Activated CD4-positive, alpha-beta T cell treated with anti-CD3 and anti-CD28 coated beads for 36 hours (primary cell): ENCODE results near the gene LYG1. TPM values are rescaled to one million over a fixed set of nuclear protein-coding genes. Genes with fewer than 3 reads are reported as not detected.
A peak's percentile ranks its signal among the peaks of the same experiment; 100 is the strongest.
"Not testable (repeated sequence)": the region's sequence is repeated elsewhere in the genome, so short reads cannot be mapped to it uniquely, and the experiment has no call there.

Source experiments
- ATAC-seq: fragments of 200-7000 bp; cut with Tn5 transposase; one replicate; pipeline ENCODE4 v1.10.0; 2021; ENCODE audit warnings: mild to moderate bottlenecking, moderate library complexity
- CTCF ChIA-PET: fragments of 350-600 bp; sonication (Branson Sonifier 250); formaldehyde crosslinking; loops from one replicate; lab custom pipeline; 2021; ENCODE audit warnings: antibody characterized with exemption; lab: Charles Lee
- POLR2A ChIA-PET: fragments of 350-600 bp; sonication (Branson Sonifier 250); formaldehyde crosslinking; loops from one replicate; lab custom pipeline; 2021; ENCODE audit warnings: antibody characterized with exemption, inconsistent platforms; lab: Charles Lee
- DNase-seq: peaks from one replicate; pipeline ENCODE4 v3.0.0-alpha.2; 2020
- H3K27ac Mint-ChIP-seq: one replicate; pipeline ENCODE4 v1.8.0; 2021; ENCODE audit warnings: mixed read lengths
- H3K27me3 Mint-ChIP-seq: one replicate; pipeline ENCODE4 v1.8.0; 2021; ENCODE audit warnings: mixed read lengths
- H3K36me3 Mint-ChIP-seq: one replicate; pipeline ENCODE4 v1.8.0; 2021; ENCODE audit warnings: low read depth, mixed read lengths
- H3K4me1 Mint-ChIP-seq: one replicate; pipeline ENCODE4 v1.8.0; 2021; ENCODE audit warnings: mixed read lengths
- H3K4me3 Mint-ChIP-seq: one replicate; pipeline ENCODE4 v1.8.0; 2021; ENCODE audit warnings: mild to moderate bottlenecking, moderate library complexity, mixed read lengths
- H3K9me3 Mint-ChIP-seq: one replicate; pipeline ENCODE4 v1.8.0; 2021; ENCODE audit warnings: low read depth, mixed read lengths
- intact Hi-C, 2 experiments: fragments of 100-400 bp; cut with DNase I in 1 of 2; cut with micrococcal nuclease in 1 of 2; formaldehyde crosslinking; loops; one replicate each; pipeline versions ENCODE4 v1.14.2 to v1.15.1; 2022 to 2024; cut with DNase I, micrococcal nuclease
- total RNA-seq, 2 experiments: library from RNA; stranded (reverse); gene quantifications; one replicate each; pipeline ENCODE4 v1.2.3, GENCODE V29; 2021

LYG1 gene
- total RNA-seq, 2 experiments from 2014 or later, result 0.66 to 0.86 TPM

- DNase-seq (peak; percentile 99), ATAC-seq (peak; percentile 86)
- intact Hi-C loops, result loop anchor here (1.0 to 10.0 kb wide), 16 partner anchors 41 to 1689 kb away; partner anchors contain the start of genes C2orf15 (in 2 of the 2), COA5 (in 2 of the 2), MITD1 (in 2 of the 2) and MRPL30 (in 2 of the 2)
- Mint-ChIP-seq H3K27ac (no peak within 1 kb of the TSS), H3K36me3 (peaks cover 18% of the 10 kb centered on the region), H3K9me3 (no peaks in the 10 kb centered on the region), H3K27me3 (no peaks in the 10 kb centered on the region), H3K4me3 (no peak within 1 kb of the TSS), H3K4me1 (peaks cover 42% of the 10 kb centered on the region)
- ChIA-PET CTCF (interaction anchor here (0.7 to 3.0 kb wide), 6 partner anchors 12 to 195 kb away, joined by 3 to 11 read pairs (median 4); partner anchors contain the start of genes MITD1 and MRPL30), POLR2A (interaction anchor here (1.1 to 1.6 kb wide), 2 partner anchors 156 to 195 kb away, joined by 4 read pairs; no protein-coding TSS in a partner anchor)
These were observed 35.2 kb upstream of the LYG1 start, which contains the start of gene TXNDC9 for GRCh38 chr2:99335911-99336803. Gene TXNDC9 (minus strand): TSS chr2:99336333. CDS start chr2:99333210, 3,123 bp downstream.

- H3K36me3 Mint-ChIP-seq, result peaks cover 43% of the 10 kb centered on the region
- POLR2A ChIA-PET, result no interaction called here
- no peak overlapping the region for H3K4me3 Mint-ChIP-seq
These were observed 24.4 kb upstream of the LYG1 start for GRCh38 chr2:99325384-99325783.

GRCh38 chr2:99317873-99318200, 16.8 kb upstream of the LYG1 start:
- H3K9me3 Mint-ChIP-seq, intact Hi-C loops, H3K27me3 Mint-ChIP-seq, H3K27ac Mint-ChIP-seq, H3K4me1 Mint-ChIP-seq, POLR2A ChIA-PET, H3K4me3 Mint-ChIP-seq, ATAC-seq, DNase-seq: not testable (repeated sequence)
- H3K36me3 Mint-ChIP-seq, result peaks cover 44% of the 10 kb centered on the region
- CTCF ChIA-PET, result interaction anchor here (0.7 kb wide), 2 partner anchors 165 to 231 kb away, joined by 3 read pairs; no protein-coding TSS in a partner anchor

More at GRCh38 chr2:99325384-99325783, 24.4 kb upstream of the LYG1 start:
- Mint-ChIP-seq H3K9me3 (no peaks in the 10 kb centered on the region), H3K27ac (no peak overlapping the region), H3K27me3 (no peaks in the 10 kb centered on the region), H3K4me1 (peaks cover 2% of the 10 kb centered on the region)
- CTCF ChIA-PET, result no interaction called here
- intact Hi-C loops, result no loop called here
- ATAC-seq (no peak), DNase-seq (no peak)

GRCh38 chr2:99317161-99317872, 16.3 kb upstream of the LYG1 start:
- ATAC-seq, result no peak
- Mint-ChIP-seq H3K4me1 (no peaks in the 10 kb centered on the region), H3K27ac (no peak overlapping the region), H3K4me3 (no peak overlapping the region), H3K9me3 (peaks cover 6% of the 10 kb centered on the region), H3K27me3 (no peaks in the 10 kb centered on the region), H3K36me3 (peaks cover 44% of the 10 kb centered on the region)
- ChIA-PET CTCF (interaction anchor here (0.7 kb wide), 2 partner anchors 164 to 231 kb away, joined by 3 read pairs; no protein-coding TSS in a partner anchor), POLR2A (no interaction called here)
- no peak for DNase-seq
- intact Hi-C loops, result no loop called here

- Mint-ChIP-seq H3K27ac (no peak overlapping the region), H3K36me3 (peaks cover 12% of the 10 kb centered on the region), H3K4me1 (no peaks in the 10 kb centered on the region), H3K4me3 (no peak overlapping the region), H3K9me3 (peaks cover 4% of the 10 kb centered on the region), H3K27me3 (no peaks in the 10 kb centered on the region)
- no peak for DNase-seq
- CTCF ChIA-PET, result no interaction called here
- intact Hi-C loops, result no loop called here
- POLR2A ChIA-PET, result no interaction called here
- ATAC-seq, result no peak
These were observed 1.4 kb downstream of the LYG1 start for GRCh38 chr2:99299580-99299979.

GRCh38 chr2:99297994-99298393, 3.0 kb downstream of the LYG1 start:
- H3K27me3 Mint-ChIP-seq, result no peaks in the 10 kb centered on the region
- H3K27ac Mint-ChIP-seq, result no peak overlapping the region
- peaks cover 9% of the 10 kb centered on the region for H3K36me3 Mint-ChIP-seq
- H3K4me1 Mint-ChIP-seq, result no peaks in the 10 kb centered on the region
- no peak for DNase-seq
- intact Hi-C loops, result no loop called here
- ATAC-seq, result no peak
- H3K9me3 Mint-ChIP-seq, result peaks cover 4% of the 10 kb centered on the region
- H3K4me3 Mint-ChIP-seq, result no peak overlapping the region
- POLR2A ChIA-PET, result no interaction called here
- CTCF ChIA-PET, result no interaction called here

GRCh38 chr2:99285526-99285925, 15.5 kb downstream of the LYG1 start:
- intact Hi-C loops, result no loop called here
- no peak overlapping the region for H3K4me3 Mint-ChIP-seq
- POLR2A ChIA-PET, result no interaction called here
- peaks cover under 1% of the 10 kb centered on the region for H3K9me3 Mint-ChIP-seq
- H3K36me3 Mint-ChIP-seq, result peaks cover 4% of the 10 kb centered on the region
- H3K4me1 Mint-ChIP-seq, result no peaks in the 10 kb centered on the region
- H3K27me3 Mint-ChIP-seq, result no peaks in the 10 kb centered on the region
- CTCF ChIA-PET, result no interaction called here
- DNase-seq, result no peak
- H3K27ac Mint-ChIP-seq, result no peak overlapping the region
- no peak for ATAC-seq

GRCh38 chr2:99279969-99280695, 20.9 kb downstream of the LYG1 start:
- DNase-seq, result no peak
- Mint-ChIP-seq H3K9me3 (peaks cover 8% of the 10 kb centered on the region), H3K36me3 (peaks cover 18% of the 10 kb centered on the region), H3K4me1 (no peaks in the 10 kb centered on the region), H3K27me3 (no peaks in the 10 kb centered on the region), H3K4me3 (no peak overlapping the region), H3K27ac (no peak overlapping the region)
- ATAC-seq, result no peak
- intact Hi-C loops, result no loop called here
- POLR2A ChIA-PET, result no interaction called here
- CTCF ChIA-PET, result no interaction called here

GRCh38 chr2:99278793-99279291, 22.2 kb downstream of the LYG1 start:
- no peak overlapping the region for H3K4me3 Mint-ChIP-seq
- H3K27ac Mint-ChIP-seq, result no peak overlapping the region
- no peaks in the 10 kb centered on the region for H3K4me1 Mint-ChIP-seq
- H3K36me3 Mint-ChIP-seq, result peaks cover 18% of the 10 kb centered on the region
- H3K27me3 Mint-ChIP-seq, result no peaks in the 10 kb centered on the region
- DNase-seq (no peak), ATAC-seq (no peak)
- intact Hi-C loops, result no loop called here
- H3K9me3 Mint-ChIP-seq, result peaks cover 8% of the 10 kb centered on the region
- ChIA-PET CTCF (interaction anchor here (0.6 kb wide), 1 partner anchor 1104 kb away, joined by 3 read pairs; no protein-coding TSS in a partner anchor), POLR2A (no interaction called here)

- DNase-seq, ATAC-seq, POLR2A ChIA-PET, intact Hi-C loops, H3K4me3 Mint-ChIP-seq, H3K27me3 Mint-ChIP-seq, H3K27ac Mint-ChIP-seq, H3K9me3 Mint-ChIP-seq, H3K4me1 Mint-ChIP-seq: not testable (repeated sequence)
- peaks cover 18% of the 10 kb centered on the region for H3K36me3 Mint-ChIP-seq
- CTCF ChIA-PET, result interaction anchor here (0.6 to 0.8 kb wide), 2 partner anchors 20 to 1104 kb away, joined by 3 to 4 read pairs; no protein-coding TSS in a partner anchor
These were observed 22.7 kb downstream of the LYG1 start for GRCh38 chr2:99278195-99278765.
